ENCODE measurements around the gene SLC1A2. TPM values are rescaled to one million over a fixed set of nuclear protein-coding genes. Genes with fewer than 3 reads are reported as not detected.
A peak's percentile ranks its signal among the peaks of the same experiment; 100 is the strongest.

Gene SLC1A2
- total RNA-seq, 1 experiment from 2014 or later: 0.25 TPM

- TF ChIP-seq, protein P1, sequence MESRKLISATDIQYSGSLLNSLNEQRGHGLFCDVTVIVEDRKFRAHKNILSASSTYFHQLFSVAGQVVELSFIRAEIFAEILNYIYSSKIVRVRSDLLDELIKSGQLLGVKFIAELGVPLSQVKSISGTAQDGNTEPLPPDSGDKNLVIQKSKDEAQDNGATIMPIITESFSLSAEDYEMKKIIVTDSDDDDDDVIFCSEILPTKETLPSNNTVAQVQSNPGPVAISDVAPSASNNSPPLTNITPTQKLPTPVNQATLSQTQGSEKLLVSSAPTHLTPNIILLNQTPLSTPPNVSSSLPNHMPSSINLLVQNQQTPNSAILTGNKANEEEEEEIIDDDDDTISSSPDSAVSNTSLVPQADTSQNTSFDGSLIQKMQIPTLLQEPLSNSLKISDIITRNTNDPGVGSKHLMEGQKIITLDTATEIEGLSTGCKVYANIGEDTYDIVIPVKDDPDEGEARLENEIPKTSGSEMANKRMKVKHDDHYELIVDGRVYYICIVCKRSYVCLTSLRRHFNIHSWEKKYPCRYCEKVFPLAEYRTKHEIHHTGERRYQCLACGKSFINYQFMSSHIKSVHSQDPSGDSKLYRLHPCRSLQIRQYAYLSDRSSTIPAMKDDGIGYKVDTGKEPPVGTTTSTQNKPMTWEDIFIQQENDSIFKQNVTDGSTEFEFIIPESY (IDR thresholded peaks at IDR 0.05; ENCODE audit: extremely low read depth, insufficient replicate concordance, low read length): no peak
- TF ChIP-seq CEBPB (IDR thresholded peaks at IDR 0.05; ENCODE audit: low read depth): no peak
- TF ChIP-seq POLR2AphosphoS5 (IDR thresholded peaks at IDR 0.05; ENCODE audit: low read depth, low read length): peak; percentile 33; the same call in 1 of the 2 replicates
These were observed 181.3 kb downstream of the SLC1A2 start (continued) for GRCh38 chr11:35237860-35238715.

DNA sequence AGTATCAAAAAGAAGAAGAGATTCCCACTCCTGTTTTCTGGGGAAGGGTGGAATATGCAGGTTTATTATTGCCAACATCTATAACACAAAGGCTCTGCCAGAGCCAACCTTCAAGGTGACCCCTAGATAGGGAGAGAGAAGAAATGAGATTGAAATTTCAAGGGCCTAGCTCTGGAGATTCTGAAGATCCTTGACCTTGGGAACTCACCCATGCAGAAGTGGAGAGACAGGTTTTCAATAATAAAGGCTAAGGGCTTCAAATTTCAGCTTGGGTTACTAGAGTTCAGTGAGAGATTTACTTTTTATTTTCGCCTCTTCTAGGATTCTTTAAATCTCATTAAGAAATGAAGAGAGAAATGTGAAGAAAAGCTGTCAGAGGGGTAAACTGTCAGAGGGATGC lies 182.0 kb downstream of the SLC1A2 start:
- ChIA-PET POLR2A (interaction anchor here (1.9 kb wide), 1 partner anchor 107 kb away, joined by 4 read pairs; no protein-coding TSS in a partner anchor), CTCF (interaction anchor here (1.0 to 1.5 kb wide), 6 partner anchors 9 to 311 kb away, joined by 3 to 8 read pairs (median 4); no protein-coding TSS in a partner anchor), RAD21 (ENCODE audit: low non-redundant PET in 1 of 2, low total read pairs in 2 of 2, uncharacterized antibody in 2 of 2, unreplicated experiment in 2 of 2) (interaction anchor here in 1 of 2 experiments (1.2 kb wide), 1 partner anchor 240 kb away, joined by 3 read pairs; no protein-coding TSS in a partner anchor)
- ATAC-seq (no peak), DNase-seq (ENCODE audit: low read depth, low spot score) (no peak)
- Histone ChIP-seq H3K27me3 (ENCODE audit: insufficient read depth, low read length) (no peaks in the 10 kb centered on the region), H3K4me1 (ENCODE audit: control insufficient read depth in 1 of 2, insufficient read depth in 2 of 2, low read length in 2 of 2) (peaks cover 26 to 39% of the 10 kb centered on the region in 2 experiments), H2AFZ (ENCODE audit: low read depth, low read length, poor library complexity, severe bottlenecking) (peak overlapping the region; percentile 93), H4K20me1 (ENCODE audit: insufficient read depth) (no peaks in the 10 kb centered on the region), H3K27ac (ENCODE audit: low read depth, low read length) (no peak overlapping the region), H3K36me3 (ENCODE audit: control insufficient read depth in 1 of 2, insufficient read depth in 2 of 2, low read length in 2 of 2) (no peaks in the 10 kb centered on the region), H3K9me2 (ENCODE audit: insufficient read depth) (no peaks in the 10 kb centered on the region), H3K9ac (ENCODE audit: low read length) (no peak overlapping the region), H3K9me3 (ENCODE audit: control insufficient read depth in 1 of 2, insufficient read depth in 1 of 2, low read depth in 1 of 2, low read length in 2 of 2) (no peaks in the 10 kb centered on the region), H3K79me2 (ENCODE audit: insufficient read depth, low read length) (no peaks in the 10 kb centered on the region), H3K4me2 (ENCODE audit: low read length) (0 out of 2 replicates have a peak overlapping the region, but pooled peaks have one; percentile 60), H3K4me3 (replicated peaks in 1 of 2; ENCODE audit: low read depth in 1 of 2, low read length in 2 of 2) (no peak overlapping the region)
- BruUV-seq (replicated peaks): no TSS peak
- intact Hi-C loops (cut with micrococcal nuclease): loop anchor here (5.0 kb wide), 2 partner anchors 100 to 155 kb away; partner anchors contain the start of gene CD44
- TF ChIP-seq SIN3A (IDR thresholded peaks at IDR 0.05; ENCODE audit: low read depth): no peak
- no peak; the same call in 1 of the 2 replicates for TF ChIP-seq SP1 (IDR thresholded peaks at IDR 0.05; ENCODE audit: low read depth)
- TF ChIP-seq EZH2phosphoT487 (IDR thresholded peaks at IDR 0.05; ENCODE audit: borderline replicate concordance): no peak
- no peak for TF ChIP-seq POLR2AphosphoS5 (IDR thresholded peaks at IDR 0.05; ENCODE audit: low read depth, low read length)
- TF ChIP-seq TCF7L2 (IDR thresholded peaks at IDR 0.05; ENCODE audit: borderline replicate concordance, extremely low read depth, insufficient read depth, insufficient read length): no peak
- TF ChIP-seq FOSL1 (IDR thresholded peaks at IDR 0.05; ENCODE audit: low read depth): no peak
- no peak for TF ChIP-seq CTCF (IDR thresholded peaks at IDR 0.05 in 2 of 3, conservative IDR thresholded peaks at IDR 0.05 in 1 of 3; ENCODE audit: borderline replicate concordance in 1 of 3, insufficient read depth in 1 of 3, low read depth in 2 of 3, low read length in 2 of 3)
- no peak for TF ChIP-seq YY1 (IDR thresholded peaks at IDR 0.05; ENCODE audit: extremely low read depth, insufficient replicate concordance, low read depth, low read length)
- no peak for TF ChIP-seq RAD21 (IDR thresholded peaks at IDR 0.05; ENCODE audit: low read depth)
- TF ChIP-seq EZH2 (IDR thresholded peaks at IDR 0.05): no peak
- TF ChIP-seq EGR1 (IDR thresholded peaks at IDR 0.05; ENCODE audit: low read depth): no peak
- TF ChIP-seq REST (IDR thresholded peaks at IDR 0.05; ENCODE audit: low read depth): no peak
- no peak for TF ChIP-seq JUND (IDR thresholded peaks at IDR 0.05)

Data from HCT116 (cell line).